ENCODE results near the gene OSBPL7.
"Not testable (repeated sequence)": the region's sequence is repeated elsewhere in the genome, so short reads cannot be mapped to it uniquely, and the experiment has no call there.

OSBPL7 gene

GRCh38 chr17:47776330-47777197 is 45.0 kb downstream of the OSBPL7 start:
- in situ Hi-C loops (cut with MboI; ENCODE audit: low sequenced_read_pairs) = no loop called here

- in situ Hi-C loops (cut with MboI; ENCODE audit: low sequenced_read_pairs) = no loop called here
These were observed 46.5 kb downstream of the OSBPL7 start for GRCh38 chr17:47774987-47775580.

- in situ Hi-C loops (cut with MboI; ENCODE audit: low sequenced_read_pairs) = no loop called here
These were observed 47.3 kb downstream of the OSBPL7 start for GRCh38 chr17:47774331-47774730.

GRCh38 chr17:47773649-47774048 is 47.9 kb downstream of the OSBPL7 start:
- in situ Hi-C loops (cut with MboI; ENCODE audit: low sequenced_read_pairs) = not testable (repeated sequence)

GRCh38 chr17:47763913-47764582 is 57.5 kb downstream of the OSBPL7 start:
- in situ Hi-C loops (cut with MboI; ENCODE audit: low sequenced_read_pairs) = no loop called here

GRCh38 chr17:47762728-47763127 is 58.9 kb downstream of the OSBPL7 start:
- in situ Hi-C loops (cut with MboI; ENCODE audit: low sequenced_read_pairs) = no loop called here

GRCh38 chr17:47760409-47761140 is 61.0 kb downstream of the OSBPL7 start:
- in situ Hi-C loops (cut with MboI; ENCODE audit: low sequenced_read_pairs) = no loop called here

- in situ Hi-C loops (cut with MboI; ENCODE audit: low sequenced_read_pairs) = no loop called here
These were observed 64.2 kb downstream of the OSBPL7 start for GRCh38 chr17:47757386-47757785.

All from HL-60/S4 treated with retinoic acid at 250 ng/mL for 4 days and 3 days (cell line).